ENCODE results near the gene TRPT1. TPM values are rescaled to one million over a fixed set of nuclear protein-coding genes. Genes with fewer than 3 reads are reported as not detected.

The TRPT1 gene
- total and polyA plus RNA-seq, 9 of the 15 experiments (the other 6 are each of a cell fraction or from before 2014, with no cell fraction given): 4.6 to 41.7 (median 23.1) TPM

GRCh38 chr11:64204464-64204989 is 21.5 kb downstream of the TRPT1 start (continued):
- no peak for TF ChIP-seq FIP1L1 (IDR thresholded peaks at IDR 0.05; ENCODE audit: low read depth, low read length, poor library complexity, severe bottlenecking)
- TF ChIP-seq SP1 (CRISPR knock-in tag; IDR thresholded peaks at IDR 0.05): peak; percentile 62
- TF ChIP-seq ZBED1 (IDR thresholded peaks at IDR 0.05): no peak
- TF ChIP-seq RBBP5 (IDR thresholded peaks at IDR 0.05; ENCODE audit: borderline replicate concordance, insufficient read depth, low read length, poor library complexity, severe bottlenecking): no peak
- TF ChIP-seq SRF (CRISPR knock-in tag; IDR thresholded peaks at IDR 0.05): no peak
- TF ChIP-seq MXI1 (IDR thresholded peaks at IDR 0.05; ENCODE audit: low read depth, low read length): 0 out of 2 replicates have a peak, but pooled peaks have one; percentile 31
- no peak for TF ChIP-seq POLR2H (tag; IDR thresholded peaks at IDR 0.05; ENCODE audit: low read depth)
- TF ChIP-seq TRIM24 (IDR thresholded peaks at IDR 0.05): no peak
- TF ChIP-seq EP400 (IDR thresholded peaks at IDR 0.05): peak; percentile 60
- no peak for TF ChIP-seq ZNF174 (CRISPR knock-in tag; IDR thresholded peaks at IDR 0.05)
- TF ChIP-seq BDP1 (IDR thresholded peaks at IDR 0.05; ENCODE audit: insufficient read depth, insufficient read length): no peak
- TF ChIP-seq ELK3 (CRISPR knock-in tag; IDR thresholded peaks at IDR 0.05): no peak
- TF ChIP-seq NR2C2 (CRISPR knock-in tag; IDR thresholded peaks at IDR 0.05): no peak
- no peak for TF ChIP-seq NR2C2 (tag; IDR thresholded peaks at IDR 0.05)
- no peak for TF ChIP-seq PURB (CRISPR knock-in tag; IDR thresholded peaks at IDR 0.05; ENCODE audit: low read depth)
- peak; percentile 73 for TF ChIP-seq JUND (IDR thresholded peaks at IDR 0.05; ENCODE audit: borderline replicate concordance, low read depth, low read length)
- TF ChIP-seq JUND (tag; IDR thresholded peaks at IDR 0.05; ENCODE audit: borderline replicate concordance, low read depth, low read length): peak; percentile 27; the same call in 1 of the 3 replicates
- no peak for TF ChIP-seq ZSCAN32 (CRISPR knock-in tag; IDR thresholded peaks at IDR 0.05)
- TF ChIP-seq FOXM1 (IDR thresholded peaks at IDR 0.05; ENCODE audit: low read depth): no peak
- no peak for TF ChIP-seq FOXM1 (CRISPR knock-in tag; IDR thresholded peaks at IDR 0.05; ENCODE audit: low read depth)
- TF ChIP-seq HOXB6 (CRISPR knock-in tag; IDR thresholded peaks at IDR 0.05; ENCODE audit: borderline replicate concordance): no peak
- TF ChIP-seq CREBBP (IDR thresholded peaks at IDR 0.05; ENCODE audit: low read depth, low read length): no peak
- no peak for TF ChIP-seq ZNF431 (CRISPR knock-in tag; IDR thresholded peaks at IDR 0.05)
- no peak for TF ChIP-seq USF2 (CRISPR knock-in tag; IDR thresholded peaks at IDR 0.05)
- TF ChIP-seq CREB1 (IDR thresholded peaks at IDR 0.05): 0 out of 2 replicates have a peak, but pooled peaks have one; percentile 34
- no peak for TF ChIP-seq CREB1 (CRISPR knock-in tag; IDR thresholded peaks at IDR 0.05)
- no peak for TF ChIP-seq ADNP (tag; IDR thresholded peaks at IDR 0.05)
- no peak for TF ChIP-seq FOXP1 (CRISPR knock-in tag; IDR thresholded peaks at IDR 0.05)
- no peak for TF ChIP-seq HEY1 (CRISPR knock-in tag; IDR thresholded peaks at IDR 0.05; ENCODE audit: borderline replicate concordance)
- TF ChIP-seq ZBTB2 (IDR thresholded peaks at IDR 0.05): no peak
